ENCODE data around the gene RPL28.

DNA sequence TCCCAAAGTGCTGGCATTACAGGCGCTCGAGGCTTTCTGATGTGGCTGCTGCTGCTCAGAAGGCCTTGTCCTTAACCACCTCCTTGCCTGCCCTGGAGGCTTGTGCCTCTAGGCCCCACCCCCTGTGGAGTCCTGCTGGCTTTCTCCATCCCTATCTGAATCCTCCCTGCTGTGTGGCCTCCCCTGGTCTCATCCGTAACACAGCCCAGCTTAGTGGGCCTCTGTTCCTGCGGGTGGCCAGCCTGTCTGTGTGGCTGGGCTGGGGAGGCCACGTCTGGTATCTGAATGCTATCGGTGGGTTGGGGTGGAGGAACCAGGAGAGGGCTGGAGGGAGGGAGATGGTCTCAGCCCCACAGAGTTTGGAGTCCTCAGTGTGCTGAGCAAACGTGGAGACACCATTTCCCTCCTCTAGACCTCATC is 4.7 kb downstream of the RPL28 start:
- TF ChIP-seq ZNF770 (CRISPR knock-in tag; IDR thresholded peaks at IDR 0.05) = no peak
- TF ChIP-seq, protein P1, sequence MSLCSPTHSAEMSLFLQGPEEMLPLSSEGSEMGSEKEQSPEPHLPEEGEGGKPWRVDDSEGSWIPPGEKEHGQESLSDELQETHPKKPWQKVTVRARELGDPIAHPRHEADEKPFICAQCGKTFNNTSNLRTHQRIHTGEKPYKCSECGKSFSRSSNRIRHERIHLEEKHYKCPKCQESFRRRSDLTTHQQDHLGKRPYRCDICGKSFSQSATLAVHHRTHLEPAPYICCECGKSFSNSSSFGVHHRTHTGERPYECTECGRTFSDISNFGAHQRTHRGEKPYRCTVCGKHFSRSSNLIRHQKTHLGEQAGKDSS (CRISPR knock-in tag; IDR thresholded peaks at IDR 0.05; ENCODE audit: borderline replicate concordance, low read depth) = no peak

All from HepG2 (cell line).